Muscle of leg (tissue), 11 donors: ENCODE measurements around the gene RPAP3. TPM values are rescaled to one million over a fixed set of nuclear protein-coding genes. Genes with fewer than 3 reads are reported as not detected.
A peak's percentile ranks its signal among the peaks of the same experiment; 100 is the strongest.

Experiments
- DNase-seq: peaks from one replicate; pipeline ENCODE4 v3.0.0; 2013
- H3K27ac ChIP-seq: one replicate; pipeline ENCODE4 v1.5.1; 2013; ENCODE audit warnings: mild to moderate bottlenecking, low read length, control low read depth
- H3K27me3 ChIP-seq: one replicate; pipeline ENCODE4 v1.6.1; 2013; ENCODE audit warnings: low read length; ENCODE audit not compliant: control insufficient read depth, insufficient read depth
- H3K36me3 ChIP-seq: one replicate; pipeline ENCODE4 v1.6.1; 2013; ENCODE audit warnings: low read length; ENCODE audit not compliant: control insufficient read depth, insufficient read depth
- H3K4me1 ChIP-seq: one replicate; pipeline ENCODE4 v1.6.1; 2013; ENCODE audit warnings: low read length; ENCODE audit not compliant: control insufficient read depth, insufficient read depth
- H3K4me3 ChIP-seq: one replicate; pipeline ENCODE4 v1.5.1; 2013; ENCODE audit warnings: low read length, control low read depth
- H3K9me3 ChIP-seq: replicated peaks from 2 replicates; pipeline ENCODE4 v1.6.1; 2013; ENCODE audit warnings: low read depth, low read length; ENCODE audit not compliant: control insufficient read depth
- WGBS: methylation state at CpG from one replicate; pipeline ENCODE4 v1.1.5; 2013; ENCODE audit warnings: missing lambda C conversion rate; ENCODE audit not compliant: insufficient coverage; 5-methylcytosine and 5-hydroxymethylcytosine counted together
- polyA plus RNA-seq, 8 donors: library from polyadenylated mRNA; unstranded; fragments of 120-200 nt; gene quantifications; one replicate each; pipeline versions ENCODE4 v1.2.1 to v1.2.3, GENCODE V29; 2013; ENCODE audit warnings: inconsistent platforms in 1 of 8, low replicate concordance in 1 of 8; ENCODE audit not compliant: insufficient read length in 8 of 8, insufficient read depth in 1 of 8
- total RNA-seq: library from RNA; stranded (reverse); fragments of 120-200 nt; gene quantifications from one replicate; pipeline ENCODE4 v1.2.4, GENCODE V29; 2013

RPAP3 gene
- total and polyA plus RNA-seq, 9 donors = 18.0 to 28.1 (median 24.7) TPM

GRCh38 chr12:47735649-47736048 is 29.8 kb upstream of the RPAP3 start:
- no peak overlapping the region for H3K4me3 ChIP-seq
- H3K36me3 ChIP-seq = peaks cover 2% of the 10 kb centered on the region
- H3K27ac ChIP-seq = peak overlapping the region; percentile 11
- H3K27me3 ChIP-seq = no peaks in the 10 kb centered on the region
- no peaks in the 10 kb centered on the region for H3K9me3 ChIP-seq
- no peak for DNase-seq
- peaks cover 51% of the 10 kb centered on the region for H3K4me1 ChIP-seq
- WGBS = 94% methylated on average over 8 of the region's 11 CpGs

- H3K36me3 ChIP-seq = peaks cover 2% of the 10 kb centered on the region
- peak overlapping the region; percentile 11 for H3K27ac ChIP-seq
- H3K9me3 ChIP-seq = no peaks in the 10 kb centered on the region
- 50% methylated on average over 8 of the region's 12 CpGs for WGBS
- peaks cover 48% of the 10 kb centered on the region for H3K4me1 ChIP-seq
- no peaks in the 10 kb centered on the region for H3K27me3 ChIP-seq
- DNase-seq = peak; percentile 39
- no peak overlapping the region for H3K4me3 ChIP-seq
These were observed 29.1 kb upstream of the RPAP3 start for GRCh38 chr12:47734725-47735480.

- no peak for DNase-seq
- no peaks in the 10 kb centered on the region for H3K9me3 ChIP-seq
- no peak overlapping the region for H3K4me3 ChIP-seq
- no peaks in the 10 kb centered on the region for H3K27me3 ChIP-seq
- WGBS = 86% methylated on average over 4 of the region's 4 CpGs
- no peaks in the 10 kb centered on the region for H3K36me3 ChIP-seq
- H3K4me1 ChIP-seq = peaks cover 56% of the 10 kb centered on the region
- H3K27ac ChIP-seq = no peak overlapping the region
These were observed 27.3 kb upstream of the RPAP3 start for GRCh38 chr12:47733142-47733541.

GRCh38 chr12:47732504-47732903 is 26.7 kb upstream of the RPAP3 start:
- Histone ChIP-seq H3K27me3 (no peaks in the 10 kb centered on the region), H3K9me3 (no peaks in the 10 kb centered on the region), H3K4me1 (peaks cover 52% of the 10 kb centered on the region), H3K36me3 (no peaks in the 10 kb centered on the region), H3K4me3 (no peak overlapping the region), H3K27ac (no peak overlapping the region)
- no peak for DNase-seq
- WGBS = no CpG with 5 or more reads among the region's 2 CpGs

- DNase-seq = peak; percentile 20
- no peaks in the 10 kb centered on the region for H3K9me3 ChIP-seq
- H3K4me1 ChIP-seq = peaks cover 44% of the 10 kb centered on the region
- H3K27me3 ChIP-seq = no peaks in the 10 kb centered on the region
- H3K36me3 ChIP-seq = no peaks in the 10 kb centered on the region
- 59% methylated on average over 2 of the region's 5 CpGs for WGBS
- H3K27ac ChIP-seq = no peak overlapping the region
- H3K4me3 ChIP-seq = no peak overlapping the region
These were observed 25.9 kb upstream of the RPAP3 start for GRCh38 chr12:47731723-47732122.

- Histone ChIP-seq H3K4me1 (peaks cover 37% of the 10 kb centered on the region), H3K27ac (no peak overlapping the region), H3K9me3 (no peaks in the 10 kb centered on the region)
These were observed 24.5 kb upstream of the RPAP3 start for GRCh38 chr12:47730341-47730744.

GRCh38 chr12:47729233-47729632 is 23.4 kb upstream of the RPAP3 start:
- Histone ChIP-seq H3K9me3 (no peaks in the 10 kb centered on the region), H3K4me1 (peaks cover 27% of the 10 kb centered on the region), H3K27ac (no peak overlapping the region), H3K27me3 (no peaks in the 10 kb centered on the region), H3K4me3 (no peak overlapping the region), H3K36me3 (no peaks in the 10 kb centered on the region)
- no peak for DNase-seq
- 56% methylated on average over 1 of the region's 3 CpGs for WGBS

More at GRCh38 chr12:47730341-47730744, 24.5 kb upstream of the RPAP3 start:
- H3K36me3 ChIP-seq = no peaks in the 10 kb centered on the region
- no peak for DNase-seq
- no peak overlapping the region for H3K4me3 ChIP-seq
- 60% methylated on average over 7 of the region's 8 CpGs for WGBS
- no peaks in the 10 kb centered on the region for H3K27me3 ChIP-seq

- 52% methylated on average over 3 of the region's 5 CpGs for WGBS
- Histone ChIP-seq H3K27ac (no peak overlapping the region), H3K27me3 (no peaks in the 10 kb centered on the region), H3K4me3 (no peak overlapping the region), H3K4me1 (peaks cover 30% of the 10 kb centered on the region), H3K36me3 (no peaks in the 10 kb centered on the region), H3K9me3 (no peaks in the 10 kb centered on the region)
- peak; percentile 31 for DNase-seq
These were observed 20.1 kb upstream of the RPAP3 start for GRCh38 chr12:47725893-47726292.

- H3K4me1 ChIP-seq = peaks cover 26% of the 10 kb centered on the region
- 91% methylated on average over 6 of the region's 8 CpGs for WGBS
- peaks cover 3% of the 10 kb centered on the region for H3K36me3 ChIP-seq
- no peak within 1 kb of the TSS for H3K27ac ChIP-seq
- no peak within 1 kb of the TSS for H3K4me3 ChIP-seq
- H3K27me3 ChIP-seq = no peaks in the 10 kb centered on the region
- H3K9me3 ChIP-seq = no peaks in the 10 kb centered on the region
- DNase-seq = no peak
These were observed 19.4 kb upstream of the RPAP3 start, which contains the start of gene ENDOU for GRCh38 chr12:47725091-47725772. Gene ENDOU (minus strand): TSS chr12:47725490. CDS start chr12:47725413, 77 bp downstream.

GRCh38 chr12:47722941-47723631 is 17.3 kb upstream of the RPAP3 start:
- no peak for DNase-seq
- no peaks in the 10 kb centered on the region for H3K27me3 ChIP-seq
- peaks cover 9% of the 10 kb centered on the region for H3K36me3 ChIP-seq
- no peaks in the 10 kb centered on the region for H3K9me3 ChIP-seq
- H3K27ac ChIP-seq = no peak overlapping the region
- no peak overlapping the region for H3K4me3 ChIP-seq
- H3K4me1 ChIP-seq = peaks cover 18% of the 10 kb centered on the region
- 79% methylated on average over 2 of the region's 5 CpGs for WGBS
